ENCODE results near the gene CNFN.
"Not testable (repeated sequence)": the region's sequence is repeated elsewhere in the genome, so short reads cannot be mapped to it uniquely, and the experiment has no call there.

The CNFN gene

DNA sequence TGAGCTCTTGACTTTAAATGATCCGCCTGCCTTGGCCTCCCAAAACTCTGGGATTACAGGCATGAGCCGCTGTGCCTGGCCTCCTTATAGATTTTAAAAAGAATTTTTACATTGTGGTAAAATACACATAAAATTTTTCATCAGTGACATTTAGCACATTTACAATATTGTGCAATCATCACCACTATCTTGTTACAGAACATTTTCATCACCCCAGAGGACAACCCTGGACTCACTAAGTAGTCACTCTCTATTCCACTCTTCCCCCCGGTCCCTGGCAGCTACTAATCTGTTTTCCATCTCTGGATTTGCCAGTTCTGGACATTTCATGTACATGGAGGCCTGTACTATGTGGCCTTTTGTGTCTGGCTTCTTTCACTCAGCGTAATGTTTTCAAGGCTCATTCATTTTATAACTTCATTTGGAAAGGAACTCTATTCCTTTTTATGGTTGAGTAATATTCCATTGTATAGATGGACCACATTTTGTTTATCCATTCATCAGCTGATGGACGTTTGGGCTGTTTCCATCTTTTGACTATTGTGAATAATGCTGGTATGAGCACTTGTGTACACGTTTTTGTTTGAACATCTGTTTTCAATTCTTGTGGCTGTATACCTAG, 44.8 kb downstream of the CNFN start:
- no peak for DNase-seq

DNA sequence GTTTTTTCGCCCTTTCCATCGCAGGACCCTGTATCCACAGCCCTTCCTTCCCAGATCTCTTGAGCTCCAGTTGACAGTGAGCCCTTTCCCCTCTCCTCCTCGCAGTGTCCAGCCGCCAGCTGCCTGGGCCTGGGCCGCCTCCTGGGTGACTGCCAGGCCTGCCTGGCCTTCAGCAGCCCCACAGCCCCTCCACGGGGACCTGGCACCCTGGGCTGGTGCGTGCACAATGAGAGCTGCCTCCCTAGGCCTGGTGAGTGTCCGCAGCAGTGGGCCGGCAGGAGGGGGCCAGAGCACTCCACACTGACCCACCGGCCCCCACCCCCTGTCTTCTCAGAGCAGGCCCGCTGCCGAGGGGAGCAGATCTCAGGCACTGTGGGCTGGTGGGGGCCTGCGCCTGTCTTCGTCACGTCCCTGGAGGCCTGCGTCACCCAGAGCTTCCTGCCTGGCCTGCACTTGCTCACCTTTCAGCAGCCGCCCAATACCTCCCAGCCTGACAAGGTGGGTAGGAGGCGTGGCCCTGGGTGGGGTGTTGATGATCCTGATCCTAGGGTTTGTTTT, 45.7 kb downstream of the CNFN start:
- DNase-seq: no peak

DNA sequence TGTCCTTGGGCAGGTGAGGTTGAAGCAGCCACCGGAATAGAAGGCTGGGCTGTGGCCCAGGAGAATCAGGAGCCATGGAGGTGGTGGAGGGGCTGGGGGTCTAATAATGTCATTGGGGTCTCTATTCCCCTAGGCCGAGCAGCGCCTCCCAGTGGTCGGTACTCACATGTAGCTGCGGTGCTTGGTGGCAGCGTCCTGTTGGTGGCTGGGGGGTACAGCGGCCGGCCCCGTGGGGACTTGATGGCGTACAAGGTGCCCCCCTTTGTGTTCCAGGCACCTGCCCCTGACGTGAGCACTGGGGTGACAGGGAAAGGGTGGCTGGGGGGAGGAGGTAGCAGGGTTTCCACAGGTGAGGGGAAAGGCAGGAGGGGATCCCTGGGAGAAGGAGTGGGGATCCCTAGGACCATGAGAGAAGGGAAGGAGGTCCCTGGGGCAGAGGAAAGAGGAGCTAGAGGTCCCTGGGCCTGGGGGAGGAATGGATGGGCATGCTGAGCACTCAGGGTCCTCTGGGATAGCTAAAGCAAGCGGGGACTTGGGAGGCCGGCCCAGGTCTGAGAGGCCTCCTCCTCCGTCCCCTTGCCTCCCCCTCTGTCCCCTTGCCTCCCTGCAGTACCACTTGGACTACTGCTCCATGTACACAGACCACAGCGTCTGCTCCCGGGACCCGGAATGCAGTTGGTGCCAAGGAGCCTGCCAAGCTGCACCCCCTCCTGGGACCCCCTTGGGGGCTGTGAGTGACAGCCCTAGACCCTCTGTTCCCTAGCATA, 46.6 kb downstream of the CNFN start:
- DNase-seq: no peak

DNA sequence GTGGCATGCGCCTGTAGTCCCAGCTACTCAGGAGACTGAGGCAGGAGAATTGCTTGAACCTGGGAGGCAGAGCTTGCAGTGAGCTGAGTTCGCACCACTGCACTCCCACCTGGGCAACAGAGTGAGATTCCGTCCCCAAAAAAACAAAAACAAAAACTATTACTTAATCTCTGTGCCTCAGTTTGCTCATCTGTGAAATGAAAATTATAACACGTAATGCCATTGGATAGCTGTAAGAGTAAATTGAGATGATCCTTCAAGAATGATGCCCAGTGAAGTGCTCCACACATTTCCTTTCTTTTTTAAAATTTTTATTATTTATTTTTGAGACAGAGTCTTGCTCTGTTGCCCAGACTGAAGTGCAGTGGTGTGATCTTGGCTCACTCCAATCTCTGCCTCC, 50.2 kb downstream of the CNFN start:
- DNase-seq: not testable (repeated sequence)

DNA sequence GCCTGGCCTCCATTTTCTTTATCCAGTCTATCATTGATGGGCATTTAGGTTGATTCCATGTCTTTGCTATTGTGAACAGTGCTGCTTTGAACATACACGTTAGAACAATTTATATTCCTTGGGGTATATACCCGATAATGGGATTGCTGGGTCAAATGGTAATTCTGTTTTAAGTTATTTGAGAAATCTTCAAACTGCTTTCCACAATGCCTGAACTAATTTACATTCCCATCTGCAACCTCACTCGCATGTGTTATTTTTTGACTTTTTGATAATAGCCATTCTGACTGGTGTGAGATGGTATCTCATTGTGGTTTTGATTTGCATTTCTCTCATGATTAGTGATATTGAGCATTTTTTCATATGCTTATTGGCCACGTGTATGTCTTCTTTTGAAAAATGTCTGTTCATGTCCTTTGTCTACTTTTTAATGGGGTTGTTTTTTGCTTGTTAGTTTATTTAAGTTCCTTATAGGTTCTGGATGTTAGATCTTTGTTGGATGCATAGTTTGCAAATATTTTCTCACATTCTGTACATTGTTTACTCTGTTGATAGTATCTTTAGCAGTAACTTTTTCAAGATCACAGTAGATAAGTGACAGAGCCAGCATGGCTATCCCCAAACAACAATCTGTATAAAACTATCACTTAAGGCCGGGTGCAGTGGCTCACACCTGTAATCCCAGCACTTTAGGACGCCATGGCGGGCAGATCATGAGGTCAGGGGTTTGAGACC, 50.8 kb downstream of the CNFN start:
- DNase-seq: not testable (repeated sequence)

Measured in RPMI8226 (cell line).